GM12878 (cell line): Measurements from ENCODE around the gene MICA. TPM values are rescaled to one million over a fixed set of nuclear protein-coding genes. Genes with fewer than 3 reads are reported as not detected.

ENCODE experiments used
- ATAC-seq: fragments of 200-7000 bp; cut with Tn5 transposase; 3 replicates; pipeline ENCODE4 v1.9.1; 2020; ENCODE audit warnings: mild to moderate bottlenecking, moderate library complexity
- BruUV-seq: library from RNA; stranded (reverse); fragments of 400-500 nt; replicated peaks from 2 replicates; lab custom pipeline; 2021; lab: Mats Ljungman, UMichigan
- CTCF ChIA-PET: fragments of 300-600 bp; sonication (Branson Sonifier 250); formaldehyde crosslinking; extraction: SDS; loops from one replicate; lab custom pipeline; 2021; ENCODE audit warnings: inconsistent platforms; lab: Yijun Ruan, JAX
- POLR2A ChIA-PET: fragments of 350-600 bp; formaldehyde crosslinking; extraction: SDS; loops from one replicate; lab custom pipeline; 2021; ENCODE audit warnings: inconsistent platforms; lab: Charles Lee
- RAD21 ChIA-PET: fragments of 300-600 bp; sonication (Branson Sonifier 250); formaldehyde crosslinking; loops from one replicate; lab custom pipeline; 2023; ENCODE audit warnings: antibody characterized with exemption; ENCODE audit not compliant: unreplicated experiment; lab: Charles Lee
- SMC1A ChIA-PET: fragments of 300-600 bp; sonication (Branson Sonifier 250); formaldehyde crosslinking; loops from one replicate; lab custom pipeline; 2023; ENCODE audit not compliant: unreplicated experiment, uncharacterized antibody; lab: Charles Lee
- DNase-seq: peaks from one replicate; pipeline ENCODE4 v3.0.0-alpha.2; 2011; ENCODE audit warnings: low read depth, low spot score
- FAIRE-seq: peaks from 3 replicates; lab custom pipeline; 2011; peaks lifted over from hg19 to GRCh38; lab: Jason Lieb, UNC
- H2AFZ ChIP-seq: 2 replicates; pipeline ENCODE4 v1.6.0; 2011; ENCODE audit warnings: low read depth, low read length, control low read depth; ENCODE audit not compliant: control insufficient read depth
- H3K27ac ChIP-seq: 2 replicates; pipeline ENCODE4 v1.5.1; 2011; ENCODE audit warnings: control low read depth; ENCODE audit not compliant: control insufficient read depth, insufficient read depth
- H3K27me3 ChIP-seq, 2 experiments: replicated peaks in 1 of 2; 2 replicates each; pipeline versions ENCODE4 v1.6.0 to v1.6.1; 2011; ENCODE audit warnings: low read length in 1 of 2; ENCODE audit not compliant: control insufficient read depth in 2 of 2, insufficient read depth in 2 of 2
- H3K36me3 ChIP-seq, 2 experiments: 2 replicates each; pipeline ENCODE4 v1.5.1; 2011; ENCODE audit warnings: low read length in 1 of 2; ENCODE audit not compliant: control insufficient read depth in 2 of 2, insufficient read depth in 2 of 2
- H3K4me1 ChIP-seq: 2 replicates; pipeline ENCODE4 v1.6.1; 2011; ENCODE audit warnings: mild to moderate bottlenecking, low read length, moderate library complexity, mixed read lengths; ENCODE audit not compliant: control insufficient read depth, insufficient read depth
- H3K4me2 ChIP-seq: 2 replicates; pipeline ENCODE4 v1.6.0; 2011; ENCODE audit warnings: control low read depth; ENCODE audit not compliant: control insufficient read depth, insufficient read depth
- H3K4me3 ChIP-seq: fragments of 200-600 bp; sonication (generic); 2 replicates; pipeline ENCODE4 v1.5.1; 2016
- H3K79me2 ChIP-seq: 2 replicates; pipeline ENCODE4 v1.6.0; 2011; ENCODE audit warnings: low read length; ENCODE audit not compliant: control insufficient read depth, insufficient read depth
- H3K9ac ChIP-seq: 2 replicates; pipeline ENCODE4 v1.8.0; 2011; ENCODE audit warnings: low read length, control low read depth, mixed read lengths; ENCODE audit not compliant: control insufficient read depth, insufficient read depth
- H3K9me3 ChIP-seq: replicated peaks from 3 replicates; pipeline ENCODE4 v1.5.1; 2011; ENCODE audit warnings: mild to moderate bottlenecking, low read length; ENCODE audit not compliant: control insufficient read depth, insufficient read depth
- H4K20me1 ChIP-seq: 2 replicates; pipeline ENCODE4 v1.6.0; 2011; ENCODE audit not compliant: control insufficient read depth, insufficient read depth
- CHD2 ChIP-seq: IDR thresholded peaks from 2 replicates; pipeline ENCODE4 v1.6.1; 2011; ENCODE audit warnings: low read depth, low read length, improper control_type of control experiment, borderline replicate concordance
- EGR1 ChIP-seq, 2 experiments: IDR thresholded peaks; 1 replicate in 1 of 2; 2 replicates in 1 of 2; pipeline ENCODE4 v1.6.1; 2011 to 2012; ENCODE audit warnings: low read depth in 2 of 2, low read length in 2 of 2, borderline replicate concordance in 1 of 2, mild to moderate bottlenecking in 1 of 2, moderate library complexity in 1 of 2
- GABPA ChIP-seq: IDR thresholded peaks from 2 replicates; pipeline ENCODE4 v1.6.1; 2014; ENCODE audit warnings: antibody characterized with exemption, low read depth, mild to moderate bottlenecking, inconsistent platforms
- HDGF ChIP-seq: fragments of 450-650 bp; IDR thresholded peaks from 2 replicates; pipeline ENCODE4 v1.6.1; 2016; ENCODE audit warnings: antibody characterized with exemption
- MTA3 ChIP-seq: IDR thresholded peaks from 2 replicates; pipeline ENCODE4 v1.6.1; 2012; ENCODE audit warnings: low read length, inconsistent platforms, borderline replicate concordance
- MXI1 ChIP-seq: fragments of 150-350 bp; IDR thresholded peaks from 2 replicates; pipeline ENCODE4 v1.6.1; 2011; ENCODE audit warnings: low read depth, mild to moderate bottlenecking, inconsistent platforms, low read length, improper control_type of control experiment
- NR2C2 ChIP-seq: IDR thresholded peaks from 2 replicates; pipeline ENCODE4 v1.6.1; 2011; ENCODE audit warnings: borderline replicate concordance, low read depth; ENCODE audit not compliant: control insufficient read depth, insufficient read length
- POLR2AphosphoS2 ChIP-seq: IDR thresholded peaks from 2 replicates; pipeline ENCODE4 v1.6.1; 2011; ENCODE audit warnings: low read depth, mild to moderate bottlenecking, low read length, improper control_type of control experiment, moderate library complexity
- RAD51 ChIP-seq: fragments of 450-650 bp; IDR thresholded peaks from 2 replicates; pipeline ENCODE4 v1.6.1; 2016; ENCODE audit warnings: moderate library complexity, mild to moderate bottlenecking, inconsistent platforms
- SMAD5 ChIP-seq: IDR thresholded peaks from 2 replicates; pipeline ENCODE4 v1.6.1; 2016; ENCODE audit warnings: antibody characterized with exemption, low read depth
- SRF ChIP-seq, 2 experiments: IDR thresholded peaks; 2 replicates each; pipeline ENCODE4 v1.6.1; 2011; ENCODE audit warnings: low read depth in 2 of 2, low read length in 2 of 2, mild to moderate bottlenecking in 1 of 2, moderate library complexity in 1 of 2
- USF1 ChIP-seq: IDR thresholded peaks from 2 replicates; pipeline ENCODE4 v1.6.1; 2011; ENCODE audit warnings: borderline replicate concordance, low read depth, mild to moderate bottlenecking, moderate library complexity, mixed read lengths, low read length; ENCODE audit not compliant: insufficient read depth; ENCODE audit errors: extremely low read length
- ZNF217 ChIP-seq: fragments of 450-650 bp; IDR thresholded peaks from 2 replicates; pipeline ENCODE4 v1.6.1; 2017; ENCODE audit warnings: antibody characterized with exemption, mild to moderate bottlenecking
- WGBS: methylation state at CpG from one replicate; pipeline ENCODE4 v1.1.6; 2016; ENCODE audit warnings: low lambda C conversion rate; ENCODE audit not compliant: insufficient replicate concordance, insufficient coverage; ENCODE audit errors: missing lambda C conversion rate; 5-methylcytosine and 5-hydroxymethylcytosine counted together
- in situ Hi-C: fragments of 300-500 bp; cut with MboI; formaldehyde crosslinking; loops from 9 replicates; pipeline ENCODE4 v1.14.3; 2018; ENCODE audit warnings: mixed read lengths
- intact Hi-C: fragments of 100-400 bp; cut with micrococcal nuclease; formaldehyde crosslinking; loops from one replicate; pipeline ENCODE4 v1.14.2; 2022; ENCODE audit not compliant: unreplicated experiment
- polyA plus RNA-seq, 11 experiments: library from polyadenylated mRNA; depleted of rRNA in 4 of 11; unstranded in 6 of 11; stranded (reverse) in 5 of 11; fragments of >200 nt; fragmentation: Nextera tagmentation in 4 of 11; fragmentation: Illumina TruSeq in 1 of 11; extraction: Ambion mirVana in 4 of 11; extraction: Trizol in 1 of 11; gene quantifications; 1 replicate in 1 of 11; 2 replicates in 10 of 11; pipeline versions ENCODE4 v1.2.1 to v1.2.3, GENCODE V29; 2011 to 2016; ENCODE audit warnings: inconsistent platforms in 2 of 11, missing spikeins in 2 of 11, low read depth in 1 of 11
- total RNA-seq, 4 experiments: library from RNA; depleted of rRNA in 3 of 4; stranded (reverse); fragments of >200 nt in 3 of 4; fragmentation: Illumina TruSeq in 1 of 4; extraction: Trizol in 1 of 4; gene quantifications; 2 replicates each; pipeline versions ENCODE4 v1.2.1 to v1.2.3, GENCODE V29; 2013 to 2021

The MICA gene
- total and polyA plus RNA-seq, 10 of the 15 experiments (the other 5 are each of a cell fraction or from before 2014, with no cell fraction given), result 3.6 to 10.5 (median 6.9) TPM

- in situ Hi-C loops (loop anchor here (5.0 kb wide), 1 partner anchor 87 kb away; no protein-coding TSS in a partner anchor), intact Hi-C loops (no loop called here)
- H3K79me2 ChIP-seq, result peaks cover 37% of the 10 kb centered on the region
- H4K20me1 ChIP-seq, result peaks cover 20% of the 10 kb centered on the region
- H3K4me3 ChIP-seq, result peak overlapping the region; percentile 97
- no peak for FAIRE-seq
- RAD21 ChIA-PET, result no interaction called here
- BruUV-seq, result no TSS peak
- H3K9me3 ChIP-seq, result no peaks in the 10 kb centered on the region; the same call in 2 of the 3 replicates
- H3K36me3 ChIP-seq, result peaks cover 15 to 26% of the 10 kb centered on the region in 2 experiments
- peak overlapping the region; percentile 71; the same call in 1 of the 2 replicates for H3K9ac ChIP-seq
- H3K27me3 ChIP-seq, result no peaks in the 10 kb centered on the region
- ATAC-seq, result no peak
- POLR2A ChIA-PET, result no interaction called here
- no peak for DNase-seq
- CTCF ChIA-PET, result interaction anchor here (1.1 to 1.4 kb wide), 2 partner anchors 12 to 18 kb away, joined by 3 to 5 read pairs; no protein-coding TSS in a partner anchor
- no peak for TF ChIP-seq MTA3
- no peak for TF ChIP-seq RAD51
- no peak for TF ChIP-seq NR2C2
- no peak for TF ChIP-seq MXI1
- TF ChIP-seq SMAD5, result 0 out of 2 replicates have a peak, but pooled peaks have one; percentile 23
- TF ChIP-seq CHD2, result no peak
- TF ChIP-seq POLR2AphosphoS2, result peak; percentile 40; the same call in 1 of the 2 replicates
- no peak for TF ChIP-seq HDGF
- TF ChIP-seq ZNF217, result no peak
- no peak for TF ChIP-seq EGR1 (IDR thresholded peaks at IDR 0.05; ENCODE audit: borderline replicate concordance in 1 of 2, low read depth in 2 of 2, low read length in 2 of 2)
- no peak for TF ChIP-seq SRF (IDR thresholded peaks at IDR 0.05; ENCODE audit: low read depth in 2 of 2, low read length in 2 of 2)
- no peak for TF ChIP-seq GABPA
- no peak for TF ChIP-seq USF1
- peaks cover 20% of the 10 kb centered on the region for H3K4me1 ChIP-seq
- H2AFZ ChIP-seq, result no peak overlapping the region
- H3K4me2 ChIP-seq, result peak overlapping the region; percentile 93
- H3K27ac ChIP-seq, result no peak overlapping the region
- WGBS, result 10% methylated on average over 10 of the region's 11 CpGs
- SMC1A ChIA-PET, result no interaction called here
Observed at GRCh38 chr6:31354158-31354863, 49.1 kb upstream of the MICA start.
